Memory B cell (primary cell): ENCODE measurements around the gene LLGL2.

Experiments used
- ATAC-seq: fragments of 150-1000 bp; cut with Tn5 transposase; 2 replicates; pipeline ENCODE4 v1.10.0; 2021; ENCODE audit warnings: low read depth, mild to moderate bottlenecking, moderate library complexity
- DNase-seq, 2 donors: peaks; one replicate each; pipeline ENCODE4 v3.0.0; 2022; ENCODE audit warnings: low spot score in 2 of 2
- H3K27ac Mint-ChIP-seq: one replicate; pipeline ENCODE4 v1.8.0; 2022; ENCODE audit warnings: mild to moderate bottlenecking, moderate library complexity, mixed read lengths
- H3K27me3 Mint-ChIP-seq: one replicate; pipeline ENCODE4 v1.8.0; 2022; ENCODE audit warnings: mixed read lengths
- H3K36me3 Mint-ChIP-seq: one replicate; pipeline ENCODE4 v1.8.0; 2022; ENCODE audit warnings: mild to moderate bottlenecking, mixed read lengths
- H3K4me1 Mint-ChIP-seq: one replicate; pipeline ENCODE4 v1.8.0; 2022; ENCODE audit warnings: mixed read lengths
- H3K4me3 Mint-ChIP-seq: one replicate; pipeline ENCODE4 v1.8.0; 2022; ENCODE audit warnings: mild to moderate bottlenecking, moderate library complexity, mixed read lengths
- H3K9me3 Mint-ChIP-seq: one replicate; pipeline ENCODE4 v1.8.0; 2022; ENCODE audit warnings: mixed read lengths

Gene LLGL2

GRCh38 chr17:75565066-75565465 lies 39.6 kb downstream of the LLGL2 start:
- ATAC-seq (no peak), DNase-seq (no peak)
- Mint-ChIP-seq H3K9me3 (no peaks in the 10 kb centered on the region), H3K27ac (no peak overlapping the region), H3K4me3 (no peak overlapping the region), H3K4me1 (peaks cover 12% of the 10 kb centered on the region), H3K27me3 (no peaks in the 10 kb centered on the region), H3K36me3 (peaks cover 2% of the 10 kb centered on the region)

- DNase-seq (no peak), ATAC-seq (no peak)
- Mint-ChIP-seq H3K27ac (no peak overlapping the region), H3K4me1 (peaks cover 13% of the 10 kb centered on the region), H3K4me3 (no peak overlapping the region), H3K36me3 (peaks cover 2% of the 10 kb centered on the region), H3K27me3 (no peaks in the 10 kb centered on the region), H3K9me3 (no peaks in the 10 kb centered on the region)
Measured at GRCh38 chr17:75565618-75566017, 40.1 kb downstream of the LLGL2 start.

- Mint-ChIP-seq H3K9me3 (no peaks in the 10 kb centered on the region), H3K27ac (peak overlapping the region; percentile 10), H3K4me1 (peaks cover 19% of the 10 kb centered on the region), H3K4me3 (peak overlapping the region; percentile 35), H3K36me3 (peaks cover 2% of the 10 kb centered on the region), H3K27me3 (no peaks in the 10 kb centered on the region)
- ATAC-seq (no peak), DNase-seq (no peak)
Measured at GRCh38 chr17:75566416-75566815, 40.9 kb downstream of the LLGL2 start.

GRCh38 chr17:75566834-75567233 lies 41.3 kb downstream of the LLGL2 start:
- Mint-ChIP-seq H3K9me3 (no peaks in the 10 kb centered on the region), H3K36me3 (peaks cover 2% of the 10 kb centered on the region), H3K27me3 (no peaks in the 10 kb centered on the region), H3K27ac (peak overlapping the region; percentile 10), H3K4me3 (peak overlapping the region; percentile 35), H3K4me1 (peaks cover 21% of the 10 kb centered on the region)
- peak in 1 of 2 donors; percentile 32 for DNase-seq
- peak; percentile 74 for ATAC-seq

GRCh38 chr17:75568412-75569255 lies 43.1 kb downstream of the LLGL2 start:
- Mint-ChIP-seq H3K9me3 (no peaks in the 10 kb centered on the region), H3K27me3 (no peaks in the 10 kb centered on the region), H3K36me3 (peaks cover 5% of the 10 kb centered on the region), H3K4me1 (peaks cover 21% of the 10 kb centered on the region), H3K27ac (no peak overlapping the region), H3K4me3 (no peak overlapping the region)
- DNase-seq (no peak), ATAC-seq (no peak)

- Mint-ChIP-seq H3K27me3 (no peaks in the 10 kb centered on the region), H3K4me3 (no peak overlapping the region), H3K4me1 (peaks cover 21% of the 10 kb centered on the region), H3K36me3 (peaks cover 6% of the 10 kb centered on the region), H3K9me3 (no peaks in the 10 kb centered on the region), H3K27ac (no peak overlapping the region)
- no peak for ATAC-seq
- no peak for DNase-seq
Measured at GRCh38 chr17:75570034-75570676, 44.7 kb downstream of the LLGL2 start.

GRCh38 chr17:75570772-75571171 lies 45.3 kb downstream of the LLGL2 start:
- H3K9me3 Mint-ChIP-seq = no peaks in the 10 kb centered on the region
- no peaks in the 10 kb centered on the region for H3K27me3 Mint-ChIP-seq
- H3K4me3 Mint-ChIP-seq = peak overlapping the region; percentile 21
- ATAC-seq (no peak), DNase-seq (no peak)
- peaks cover 7% of the 10 kb centered on the region for H3K36me3 Mint-ChIP-seq
- H3K27ac Mint-ChIP-seq = peak overlapping the region; percentile 95
- peaks cover 21% of the 10 kb centered on the region for H3K4me1 Mint-ChIP-seq

- H3K36me3 Mint-ChIP-seq = peaks cover 7% of the 10 kb centered on the region
- H3K27ac Mint-ChIP-seq = peak overlapping the region; percentile 95
- H3K4me1 Mint-ChIP-seq = peaks cover 15% of the 10 kb centered on the region
- ATAC-seq (peak; percentile 96), DNase-seq (peak; percentile 66 to 67)
- H3K27me3 Mint-ChIP-seq = no peaks in the 10 kb centered on the region
- peak overlapping the region; percentile 78 for H3K4me3 Mint-ChIP-seq
- H3K9me3 Mint-ChIP-seq = no peaks in the 10 kb centered on the region
Measured at GRCh38 chr17:75571197-75571884, 45.8 kb downstream of the LLGL2 start.

GRCh38 chr17:75571885-75572215 lies 46.4 kb downstream of the LLGL2 start:
- DNase-seq (no peak), ATAC-seq (no peak)
- Mint-ChIP-seq H3K27ac (peak overlapping the region; percentile 95), H3K36me3 (peaks cover 7% of the 10 kb centered on the region), H3K9me3 (no peaks in the 10 kb centered on the region), H3K27me3 (no peaks in the 10 kb centered on the region), H3K4me1 (peaks cover 10% of the 10 kb centered on the region), H3K4me3 (no peak overlapping the region)

GRCh38 chr17:75572713-75573539 lies 47.4 kb downstream of the LLGL2 start:
- Mint-ChIP-seq H3K27ac (no peak overlapping the region), H3K4me1 (peaks cover 9% of the 10 kb centered on the region), H3K9me3 (no peaks in the 10 kb centered on the region), H3K4me3 (no peak overlapping the region), H3K36me3 (peaks cover 6% of the 10 kb centered on the region), H3K27me3 (no peaks in the 10 kb centered on the region)
- DNase-seq = no peak
- no peak for ATAC-seq

GRCh38 chr17:75573540-75573957 lies 48.1 kb downstream of the LLGL2 start:
- H3K27me3 Mint-ChIP-seq = no peaks in the 10 kb centered on the region
- H3K36me3 Mint-ChIP-seq = peaks cover 6% of the 10 kb centered on the region
- no peaks in the 10 kb centered on the region for H3K9me3 Mint-ChIP-seq
- H3K4me1 Mint-ChIP-seq = peaks cover 9% of the 10 kb centered on the region
- DNase-seq (no peak), ATAC-seq (no peak)
- H3K4me3 Mint-ChIP-seq = no peak overlapping the region
- no peak overlapping the region for H3K27ac Mint-ChIP-seq

GRCh38 chr17:75573994-75574393 lies 48.5 kb downstream of the LLGL2 start:
- H3K27ac Mint-ChIP-seq = no peak overlapping the region
- DNase-seq (no peak), ATAC-seq (no peak)
- no peaks in the 10 kb centered on the region for H3K9me3 Mint-ChIP-seq
- H3K4me1 Mint-ChIP-seq = peaks cover 9% of the 10 kb centered on the region
- H3K36me3 Mint-ChIP-seq = peaks cover 6% of the 10 kb centered on the region
- H3K27me3 Mint-ChIP-seq = no peaks in the 10 kb centered on the region
- no peak overlapping the region for H3K4me3 Mint-ChIP-seq

- Mint-ChIP-seq H3K27me3 (no peaks in the 10 kb centered on the region), H3K36me3 (peaks cover 6% of the 10 kb centered on the region), H3K27ac (no peak overlapping the region), H3K4me1 (peaks cover 9% of the 10 kb centered on the region), H3K9me3 (no peaks in the 10 kb centered on the region), H3K4me3 (no peak overlapping the region)
- no peak for DNase-seq
- no peak for ATAC-seq
Measured at GRCh38 chr17:75574404-75575036, 49.0 kb downstream of the LLGL2 start.
